Stomach (tissue), 4 donors: Measurements from ENCODE around the gene UBE2D1.

Experiments used
- EP300 ChIP-seq: sonication (generic); formaldehyde crosslinking; IDR thresholded peaks from one replicate; pipeline ENCODE4 v1.6.1; 2017; ENCODE audit warnings: antibody characterized with exemption
- POLR2A ChIP-seq, 4 donors: fragments of 450-650 bp; IDR thresholded peaks; one replicate each; pipeline ENCODE4 v1.6.1; 2016; ENCODE audit warnings: antibody characterized with exemption in 4 of 4, control low read depth in 2 of 4, mild to moderate bottlenecking in 1 of 4, moderate library complexity in 1 of 4
- POLR2AphosphoS5 ChIP-seq, 3 donors: sonication (generic); formaldehyde crosslinking; IDR thresholded peaks; one replicate each; pipeline ENCODE4 v1.6.1; 2016; ENCODE audit warnings: antibody characterized with exemption in 3 of 3
- TF ChIP-seq, protein P1 (sequence below), 7 experiments: fragments of 450-650 bp in 4 of 7; fragments of 200-600 bp in 3 of 7; sonication (generic) in 3 of 7; IDR thresholded peaks; one replicate each; pipeline ENCODE4 v1.5.1; 2016 to 2019; ENCODE audit warnings: antibody characterized with exemption in 7 of 7, control low read depth in 2 of 7, mild to moderate bottlenecking in 1 of 7

DNA sequence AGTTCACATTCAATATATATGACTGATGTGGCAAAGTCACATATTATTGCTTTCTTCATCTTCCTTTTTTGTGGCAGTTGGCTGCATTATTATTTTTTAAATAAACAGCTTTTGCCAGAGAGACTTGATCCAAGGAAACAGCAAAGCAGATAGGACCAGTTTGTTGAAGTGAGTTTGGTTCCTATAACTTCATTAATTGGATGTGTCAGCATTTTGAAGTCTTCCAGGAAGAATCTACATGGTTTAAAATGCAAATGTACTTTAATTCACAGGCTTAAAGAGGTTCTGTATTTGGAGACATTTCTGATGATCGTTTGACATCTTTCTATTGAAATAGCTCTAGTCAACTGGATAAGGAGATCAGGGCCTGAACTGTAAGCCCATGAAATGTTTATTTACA, 13.2 kb downstream of the UBE2D1 start:
- TF ChIP-seq, protein P1, sequence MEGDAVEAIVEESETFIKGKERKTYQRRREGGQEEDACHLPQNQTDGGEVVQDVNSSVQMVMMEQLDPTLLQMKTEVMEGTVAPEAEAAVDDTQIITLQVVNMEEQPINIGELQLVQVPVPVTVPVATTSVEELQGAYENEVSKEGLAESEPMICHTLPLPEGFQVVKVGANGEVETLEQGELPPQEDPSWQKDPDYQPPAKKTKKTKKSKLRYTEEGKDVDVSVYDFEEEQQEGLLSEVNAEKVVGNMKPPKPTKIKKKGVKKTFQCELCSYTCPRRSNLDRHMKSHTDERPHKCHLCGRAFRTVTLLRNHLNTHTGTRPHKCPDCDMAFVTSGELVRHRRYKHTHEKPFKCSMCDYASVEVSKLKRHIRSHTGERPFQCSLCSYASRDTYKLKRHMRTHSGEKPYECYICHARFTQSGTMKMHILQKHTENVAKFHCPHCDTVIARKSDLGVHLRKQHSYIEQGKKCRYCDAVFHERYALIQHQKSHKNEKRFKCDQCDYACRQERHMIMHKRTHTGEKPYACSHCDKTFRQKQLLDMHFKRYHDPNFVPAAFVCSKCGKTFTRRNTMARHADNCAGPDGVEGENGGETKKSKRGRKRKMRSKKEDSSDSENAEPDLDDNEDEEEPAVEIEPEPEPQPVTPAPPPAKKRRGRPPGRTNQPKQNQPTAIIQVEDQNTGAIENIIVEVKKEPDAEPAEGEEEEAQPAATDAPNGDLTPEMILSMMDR (IDR thresholded peaks at IDR 0.05), result no peak
- TF ChIP-seq POLR2AphosphoS5 (IDR thresholded peaks at IDR 0.05) (no peak), POLR2A (IDR thresholded peaks at IDR 0.05) (no peak), EP300 (no peak)
